ENCODE measurements around the gene PEAR1. TPM values are rescaled to one million over a fixed set of nuclear protein-coding genes. Genes with fewer than 3 reads are reported as not detected.
A peak's percentile ranks its signal among the peaks of the same experiment; 100 is the strongest.

PEAR1 gene
- total RNA-seq, 1 experiment from 2014 or later, result 0.39 TPM

- Mint-ChIP-seq H3K27me3 (ENCODE audit: low read depth) (peaks cover 93% of the 10 kb centered on the region), H3K27ac (no peak overlapping the region), H3K36me3 (ENCODE audit: insufficient read depth in 1 of 3, low read depth in 3 of 3) (no peaks in the 10 kb centered on the region; a peak in 1 of 7 replicates), H3K4me1 (peaks cover 33 to 48% of the 10 kb centered on the region in 2 experiments), H3K4me3 (peak overlapping the region; percentile 51 to 74), H3K9me3 (peaks cover 0 to 3% of the 10 kb centered on the region in 2 experiments; a peak in 1 of 5 replicates)
- Histone ChIP-seq H3K56ac (ENCODE audit: insufficient read length, low read depth, low read length) (no peak overlapping the region), H3K18ac (ENCODE audit: insufficient read length, low read depth, low read length) (no peak overlapping the region), H3K4me1 (ENCODE audit: insufficient read depth, low read length) (no peaks in the 10 kb centered on the region), H3K79me2 (ENCODE audit: insufficient read depth, low read length) (no peaks in the 10 kb centered on the region), H2BK120ac (ENCODE audit: low read depth, low read length, poor library complexity, severe bottlenecking) (no peak overlapping the region), H3K27me3 (ENCODE audit: insufficient read depth, low read length) (peaks cover 50% of the 10 kb centered on the region), H3K4me2 (ENCODE audit: insufficient read depth, insufficient read length, low read length) (peak overlapping the region; percentile 80), H4K5ac (ENCODE audit: insufficient read length, low read depth, low read length) (no peak overlapping the region), H2AK5ac (ENCODE audit: insufficient read length, low read length) (no peak overlapping the region), H2BK5ac (ENCODE audit: insufficient read length, low read length) (no peak overlapping the region), H4K8ac (replicated peaks; ENCODE audit: insufficient read length, low read depth, low read length) (no peak overlapping the region), H2BK20ac (ENCODE audit: low read depth, low read length, poor library complexity, severe bottlenecking) (no peak overlapping the region), H2AFZ (ENCODE audit: low read length) (no peak overlapping the region), H3K79me1 (ENCODE audit: insufficient read depth, low read depth, low read length, poor library complexity, severe bottlenecking) (no peaks in the 10 kb centered on the region), H3K9me3 (ENCODE audit: control insufficient read depth, low read depth, low read length) (no peaks in the 10 kb centered on the region), H3K14ac (ENCODE audit: insufficient read depth, low read length) (peak overlapping the region; percentile 27; the same call in 1 of the 2 replicates), H3T11ph (ENCODE audit: low read length) (no peak overlapping the region), H3K4ac (ENCODE audit: low read depth, low read length) (no peak overlapping the region), H4K91ac (ENCODE audit: insufficient read length, low read depth, low read length) (no peak overlapping the region), H4K20me1 (ENCODE audit: control insufficient read depth, insufficient read depth, insufficient read length) (no peaks in the 10 kb centered on the region), H2BK12ac (ENCODE audit: insufficient read length, low read depth, low read length) (no peak overlapping the region), H3K9ac (ENCODE audit: extremely low read depth, insufficient read length, low read length) (no peak overlapping the region), H3K23me2 (ENCODE audit: insufficient read length, low read depth, low read length, poor library complexity, severe bottlenecking) (peaks cover 16% of the 10 kb centered on the region), H2BK15ac (ENCODE audit: low read depth, low read length) (no peak overlapping the region), H3K27ac (ENCODE audit: insufficient read length, low read depth, low read length) (no peak overlapping the region), H3K23ac (ENCODE audit: insufficient read length, low read depth, low read length) (no peak overlapping the region)
- peak; percentile 90 for DNase-seq
- no CpG with 5 or more reads among the region's 64 CpGs for WGBS (ENCODE audit: extremely low coverage, insufficient read length, low lambda C conversion rate)
- TF ChIP-seq, protein P1, sequence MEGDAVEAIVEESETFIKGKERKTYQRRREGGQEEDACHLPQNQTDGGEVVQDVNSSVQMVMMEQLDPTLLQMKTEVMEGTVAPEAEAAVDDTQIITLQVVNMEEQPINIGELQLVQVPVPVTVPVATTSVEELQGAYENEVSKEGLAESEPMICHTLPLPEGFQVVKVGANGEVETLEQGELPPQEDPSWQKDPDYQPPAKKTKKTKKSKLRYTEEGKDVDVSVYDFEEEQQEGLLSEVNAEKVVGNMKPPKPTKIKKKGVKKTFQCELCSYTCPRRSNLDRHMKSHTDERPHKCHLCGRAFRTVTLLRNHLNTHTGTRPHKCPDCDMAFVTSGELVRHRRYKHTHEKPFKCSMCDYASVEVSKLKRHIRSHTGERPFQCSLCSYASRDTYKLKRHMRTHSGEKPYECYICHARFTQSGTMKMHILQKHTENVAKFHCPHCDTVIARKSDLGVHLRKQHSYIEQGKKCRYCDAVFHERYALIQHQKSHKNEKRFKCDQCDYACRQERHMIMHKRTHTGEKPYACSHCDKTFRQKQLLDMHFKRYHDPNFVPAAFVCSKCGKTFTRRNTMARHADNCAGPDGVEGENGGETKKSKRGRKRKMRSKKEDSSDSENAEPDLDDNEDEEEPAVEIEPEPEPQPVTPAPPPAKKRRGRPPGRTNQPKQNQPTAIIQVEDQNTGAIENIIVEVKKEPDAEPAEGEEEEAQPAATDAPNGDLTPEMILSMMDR (conservative IDR thresholded peaks at IDR 0.05), result peak; percentile 82
These were observed 33.9 kb downstream of the PEAR1 start for GRCh38 chr1:156927215-156928042.
